ES-I3 (cell line): Measurements from ENCODE around the gene ST6GALNAC2.
"Not testable (repeated sequence)": the region's sequence is repeated elsewhere in the genome, so short reads cannot be mapped to it uniquely, and the experiment has no call there.

ENCODE experiments used
- H3K36me3 ChIP-seq: 2 replicates; pipeline ENCODE4 v1.6.1; 2013; ENCODE audit warnings: mild to moderate bottlenecking, low read length, control low read depth, moderate library complexity; ENCODE audit not compliant: insufficient read depth
- H3K4me1 ChIP-seq: 2 replicates; pipeline ENCODE4 v1.6.1; 2013; ENCODE audit warnings: mild to moderate bottlenecking, control low read depth, low read length; ENCODE audit not compliant: insufficient read depth
- H3K9ac ChIP-seq: 2 replicates; pipeline ENCODE4 v1.6.1; 2013; ENCODE audit warnings: low read depth, mild to moderate bottlenecking, low read length, moderate library complexity
- H3K9me3 ChIP-seq: 2 replicates; pipeline ENCODE4 v1.6.1; 2013; ENCODE audit warnings: mild to moderate bottlenecking, low read length, moderate library complexity; ENCODE audit not compliant: control insufficient read depth, insufficient read depth

The ST6GALNAC2 gene

DNA sequence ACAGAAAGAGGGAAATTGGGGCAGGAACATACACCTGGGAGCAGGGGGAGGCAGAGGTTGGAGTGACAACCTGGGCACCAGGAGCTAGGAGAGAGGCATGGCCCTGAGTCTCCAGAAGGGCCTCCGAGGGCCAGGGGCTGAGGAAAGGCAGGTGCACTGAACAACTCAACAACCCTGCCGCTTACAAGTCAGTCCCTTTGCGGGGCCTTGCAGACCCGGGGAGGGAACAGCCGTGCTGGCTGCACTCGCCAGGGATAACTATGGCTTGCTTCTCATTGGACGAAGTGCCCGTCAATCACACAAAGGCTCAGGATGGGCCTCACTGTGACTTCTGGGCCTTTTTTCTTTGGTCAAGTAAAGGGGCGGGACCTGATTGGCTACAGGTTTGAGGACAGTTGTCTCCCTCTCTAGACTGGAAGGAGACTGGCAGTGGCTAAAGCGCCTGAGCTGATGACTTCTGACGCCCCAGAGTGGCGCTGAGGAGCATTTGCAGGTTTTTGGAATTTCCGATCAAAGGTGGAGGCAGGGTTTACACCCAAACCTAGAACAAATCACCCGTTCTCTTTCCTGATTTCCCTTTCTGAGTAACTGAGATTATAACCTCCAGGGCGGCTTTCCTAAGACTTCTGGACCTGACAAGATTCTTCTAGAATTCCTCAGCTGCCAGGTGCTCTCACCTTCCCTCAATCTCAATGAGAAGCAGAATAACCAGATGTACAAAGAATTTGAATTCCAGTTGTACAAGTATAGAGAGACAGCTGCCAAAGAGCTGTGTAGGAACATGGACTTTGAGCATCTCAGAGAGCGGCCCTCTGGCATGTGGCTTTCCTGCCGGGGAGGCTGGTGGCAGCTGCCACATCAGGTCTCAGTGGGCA lies 27.6 kb upstream of the ST6GALNAC2 start:
- no peak overlapping the region for H3K9ac ChIP-seq
- no peaks in the 10 kb centered on the region; the same call in 1 of the 2 replicates for H3K4me1 ChIP-seq
- peaks cover 13% of the 10 kb centered on the region; the same call in 1 of the 2 replicates for H3K9me3 ChIP-seq
- H3K36me3 ChIP-seq: no peaks in the 10 kb centered on the region

DNA sequence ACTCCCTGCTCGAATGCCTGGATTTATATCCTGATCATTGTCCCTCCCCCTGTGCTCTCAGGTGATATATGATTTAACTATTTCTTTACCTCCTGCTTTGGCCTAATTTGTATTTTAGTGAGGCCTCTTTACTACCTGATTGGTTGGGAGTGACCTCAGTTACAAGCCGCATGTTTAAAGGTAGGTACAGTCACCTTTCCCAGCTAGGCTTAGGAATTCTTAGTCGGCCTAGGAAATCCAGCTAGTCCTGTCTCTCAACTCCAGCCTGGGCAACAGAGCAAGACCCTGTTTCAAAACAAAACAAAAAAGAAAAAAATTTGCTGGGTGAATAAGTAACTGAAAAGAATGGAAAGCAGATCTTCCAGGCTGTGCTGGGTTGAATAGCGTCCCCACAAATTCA lies 26.8 kb upstream of the ST6GALNAC2 start:
- H3K9me3 ChIP-seq: peaks cover 13% of the 10 kb centered on the region; the same call in 1 of the 2 replicates
- H3K36me3 ChIP-seq: no peaks in the 10 kb centered on the region
- no peaks in the 10 kb centered on the region; the same call in 1 of the 2 replicates for H3K4me1 ChIP-seq
- H3K9ac ChIP-seq: no peak overlapping the region

DNA sequence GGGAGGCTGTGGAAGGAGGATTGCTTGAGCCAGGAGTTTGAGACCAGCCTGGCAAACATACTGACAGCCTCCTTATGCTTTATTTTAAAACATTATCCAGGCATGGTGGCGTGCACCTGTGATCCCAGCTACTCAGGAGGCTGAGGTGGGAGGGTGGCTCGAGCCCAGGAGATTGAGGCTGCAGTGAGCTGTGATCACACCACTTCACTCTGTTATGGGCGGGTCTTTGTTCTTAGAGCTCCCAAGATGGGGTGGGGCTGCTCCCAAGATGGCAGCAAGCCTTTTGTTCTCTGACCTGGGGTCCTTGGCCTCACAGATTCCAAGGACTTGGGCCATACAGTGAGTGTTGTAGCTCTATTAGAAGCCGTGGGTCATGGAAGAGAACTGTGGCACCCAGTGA lies 26.1 kb upstream of the ST6GALNAC2 start:
- Histone ChIP-seq H3K9ac (no peak overlapping the region), H3K9me3 (peaks cover 13% of the 10 kb centered on the region; the same call in 1 of the 2 replicates), H3K36me3 (no peaks in the 10 kb centered on the region), H3K4me1 (no peaks in the 10 kb centered on the region; the same call in 1 of the 2 replicates)

DNA sequence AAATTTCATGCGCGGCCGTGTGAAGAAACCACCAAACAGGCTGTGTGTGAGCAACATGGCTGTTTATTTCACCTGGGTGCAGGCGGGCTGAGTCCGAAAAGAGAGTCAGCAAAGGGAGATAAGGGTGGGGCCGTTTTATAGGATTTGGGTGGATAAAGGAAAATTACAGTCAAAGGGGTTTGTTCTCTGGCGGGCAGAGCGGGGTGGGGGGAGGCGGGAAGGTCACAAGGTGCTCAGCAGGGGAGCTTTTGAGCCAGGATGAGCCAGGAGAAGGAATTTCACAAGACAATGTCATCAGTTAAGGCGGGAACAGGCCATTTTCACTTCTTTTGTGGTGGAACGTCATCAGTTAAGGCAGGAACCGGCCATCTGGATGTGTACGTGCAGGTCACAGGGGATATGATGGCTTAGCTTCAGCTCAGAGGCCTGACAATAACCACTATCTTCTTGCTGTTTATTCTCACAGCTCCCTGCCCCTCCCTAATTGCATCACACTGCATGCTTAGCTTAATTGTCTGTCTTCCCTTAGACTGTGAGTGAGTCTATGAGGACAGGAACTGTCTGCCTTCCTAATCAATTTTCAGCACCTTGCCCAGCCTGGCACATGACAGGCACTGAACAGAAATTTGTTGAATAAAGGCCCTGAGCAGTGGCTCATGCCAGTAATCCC lies 25.6 kb upstream of the ST6GALNAC2 start:
- not testable (repeated sequence) for H3K36me3 ChIP-seq, H3K4me1 ChIP-seq, H3K9ac ChIP-seq
- peaks cover 13% of the 10 kb centered on the region; the same call in 1 of the 2 replicates for H3K9me3 ChIP-seq

DNA sequence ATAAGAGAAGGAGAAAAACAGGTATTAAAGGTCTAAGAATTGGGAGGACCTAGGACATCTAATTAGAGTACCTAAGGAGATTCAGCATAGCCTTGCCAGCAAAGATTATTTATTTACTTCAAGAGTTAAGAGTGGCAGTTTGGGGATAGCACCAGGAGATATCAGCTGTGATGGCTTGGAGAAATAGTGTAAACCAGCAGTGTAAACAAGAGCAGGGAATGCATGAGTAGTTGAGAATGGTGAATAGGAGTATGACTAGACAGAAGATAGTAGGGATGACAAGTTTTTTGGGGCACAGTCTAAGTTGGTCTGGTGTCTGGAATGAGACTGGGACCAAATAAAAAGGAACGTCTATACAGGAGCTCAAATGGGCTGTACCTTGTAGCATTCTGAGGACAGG lies 21.0 kb upstream of the ST6GALNAC2 start:
- H3K4me1 ChIP-seq: peaks cover 10% of the 10 kb centered on the region
- H3K36me3 ChIP-seq, H3K9me3 ChIP-seq, H3K9ac ChIP-seq: not testable (repeated sequence)

DNA sequence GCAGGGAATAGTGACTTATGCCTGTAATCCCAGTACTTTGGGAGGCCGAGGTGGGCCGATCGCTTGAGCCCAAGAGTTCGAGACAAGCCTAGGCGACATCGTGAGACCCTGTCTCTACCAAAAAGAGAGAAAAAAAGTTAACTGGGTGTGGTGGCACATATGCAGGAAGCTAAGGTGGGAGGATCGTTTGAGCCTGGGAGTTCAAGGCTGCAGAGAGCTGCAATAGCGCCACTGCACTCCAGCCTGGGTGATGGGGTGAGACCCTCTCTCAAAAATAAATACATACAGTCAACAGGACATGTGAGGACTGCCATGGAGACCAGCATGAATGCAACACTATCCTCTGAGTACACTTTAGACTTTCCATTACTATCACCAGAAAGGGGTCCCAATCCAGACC lies 15.4 kb upstream of the ST6GALNAC2 start:
- Histone ChIP-seq H3K9me3 (peaks cover 5% of the 10 kb centered on the region; the same call in 1 of the 2 replicates), H3K36me3 (no peaks in the 10 kb centered on the region), H3K9ac (no peak overlapping the region), H3K4me1 (peaks cover 17% of the 10 kb centered on the region)

DNA sequence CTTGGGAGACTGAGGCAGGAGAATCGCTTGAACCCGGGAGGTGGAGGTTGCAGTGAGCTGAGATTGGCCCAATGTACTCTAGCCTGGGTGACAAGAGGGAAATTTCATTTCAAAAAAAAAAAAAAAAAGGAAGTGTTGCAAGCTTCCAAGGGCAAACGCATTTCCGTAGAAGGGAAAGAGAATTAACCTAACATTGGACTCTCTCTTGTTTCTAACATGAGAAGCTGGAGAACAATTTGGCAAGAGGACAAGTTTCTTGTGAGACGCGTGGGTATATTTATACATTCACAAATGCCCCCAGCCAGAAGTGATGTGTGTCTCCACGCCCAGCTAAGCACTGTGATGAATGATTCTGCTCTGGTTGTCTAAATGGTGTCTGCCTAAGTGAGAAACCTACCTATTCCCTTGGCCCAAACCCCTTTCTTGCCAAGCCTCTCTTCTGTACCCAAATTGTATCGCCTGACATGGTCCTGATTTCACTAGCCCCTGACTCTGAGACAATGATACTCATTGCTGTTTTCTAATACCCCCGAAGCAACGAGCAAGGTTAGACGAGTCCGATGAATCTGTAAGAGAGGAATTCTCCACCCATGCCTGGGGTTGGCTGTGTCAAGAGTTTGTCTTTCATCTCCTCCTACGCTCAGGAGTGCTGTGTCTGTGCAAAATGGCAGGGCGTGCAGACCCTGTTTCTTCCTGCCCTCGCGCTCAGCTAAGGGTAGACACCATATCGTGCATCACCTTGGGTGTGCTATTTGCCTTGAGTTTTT lies 14.2 kb upstream of the ST6GALNAC2 start:
- H3K9me3 ChIP-seq: peaks cover 5% of the 10 kb centered on the region; the same call in 1 of the 2 replicates
- no peaks in the 10 kb centered on the region for H3K36me3 ChIP-seq
- H3K4me1 ChIP-seq: peaks cover 11% of the 10 kb centered on the region
- H3K9ac ChIP-seq: no peak overlapping the region

DNA sequence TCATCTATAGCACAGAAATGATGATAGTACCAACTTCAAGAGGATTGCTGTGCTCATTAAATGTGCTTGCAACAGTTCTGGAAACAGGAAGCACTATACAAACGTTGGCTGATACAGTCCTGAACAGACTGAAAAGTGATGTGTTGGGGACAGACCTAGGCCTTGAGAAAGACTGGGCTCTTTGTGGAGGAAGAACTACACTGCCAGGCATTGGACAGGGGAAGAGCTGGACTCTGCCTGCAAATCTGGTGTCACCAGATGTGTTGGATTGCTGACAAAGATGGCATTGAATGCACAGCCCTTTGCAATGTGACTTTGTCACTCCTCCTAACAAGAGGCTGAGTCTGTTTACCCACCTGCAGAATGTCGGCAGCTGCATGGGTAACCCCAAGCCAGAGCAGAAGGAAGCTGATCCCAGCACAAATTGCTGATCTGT lies 12.4 kb upstream of the ST6GALNAC2 start:
- Histone ChIP-seq H3K36me3 (no peaks in the 10 kb centered on the region), H3K9ac (no peak overlapping the region), H3K4me1 (peaks cover 13% of the 10 kb centered on the region), H3K9me3 (peaks cover 4% of the 10 kb centered on the region; the same call in 1 of the 2 replicates)

DNA sequence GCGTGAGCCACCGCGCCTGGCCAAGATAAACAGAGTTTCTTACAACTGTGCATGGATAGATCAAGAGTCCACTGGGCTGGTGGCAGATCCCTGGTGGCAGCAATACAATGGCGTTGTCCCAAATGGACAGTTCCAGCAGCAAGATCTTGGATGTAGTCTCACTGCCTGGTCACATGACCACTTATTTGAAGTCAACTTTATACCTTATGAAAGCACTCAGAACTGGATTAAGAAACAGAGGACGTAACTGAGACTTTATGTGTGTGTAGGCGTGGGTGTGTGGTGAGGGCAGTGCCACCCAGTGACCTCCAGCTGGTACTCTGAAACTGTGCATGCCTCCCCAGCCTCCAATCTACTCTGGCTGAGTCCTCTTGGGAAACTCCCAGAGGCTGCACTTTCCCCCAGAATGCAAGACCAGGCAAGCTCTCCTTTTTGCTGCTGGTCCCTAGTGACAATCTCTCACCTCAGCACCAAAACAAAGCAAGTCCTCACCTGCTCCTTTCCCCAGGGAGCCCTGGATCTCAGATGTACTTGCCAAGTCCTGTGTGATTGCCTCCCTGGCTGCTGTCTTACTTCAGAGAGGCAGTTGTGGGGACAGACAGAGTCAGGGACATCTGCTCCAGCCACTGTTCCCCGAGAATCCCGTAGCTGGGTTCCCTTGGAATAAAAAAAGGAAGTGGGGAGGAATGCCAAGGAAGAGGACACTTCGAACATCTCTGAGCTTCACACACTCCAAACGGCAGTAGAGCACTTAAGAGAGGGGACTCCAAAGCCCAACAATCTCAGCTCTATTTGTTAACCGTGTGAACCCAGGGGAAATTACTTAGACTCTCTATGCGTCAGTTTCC lies 11.7 kb upstream of the ST6GALNAC2 start:
- H3K4me1 ChIP-seq: peaks cover 13% of the 10 kb centered on the region
- no peaks in the 10 kb centered on the region for H3K36me3 ChIP-seq
- H3K9ac ChIP-seq: no peak overlapping the region
- H3K9me3 ChIP-seq: no peaks in the 10 kb centered on the region

DNA sequence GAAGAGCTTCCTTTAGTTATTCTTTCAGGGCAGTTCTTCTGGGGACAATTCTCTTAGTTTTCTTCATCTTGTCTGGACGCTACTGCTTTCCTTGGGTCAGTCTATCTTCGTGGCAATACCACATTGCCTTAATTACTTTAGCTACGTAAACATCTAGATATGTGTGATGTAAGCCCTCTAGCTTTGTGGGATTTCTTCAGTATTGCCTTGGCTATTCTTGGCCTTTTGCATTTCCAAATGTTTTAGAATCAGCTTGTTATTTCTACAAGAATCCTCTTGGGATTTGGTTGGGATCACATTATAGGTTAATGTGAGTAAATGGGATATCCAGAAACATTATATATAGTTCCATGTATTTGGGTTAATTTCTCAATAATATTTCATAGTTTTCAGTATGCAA lies 9.0 kb upstream of the ST6GALNAC2 start:
- Histone ChIP-seq H3K9me3 (no peaks in the 10 kb centered on the region), H3K36me3 (no peaks in the 10 kb centered on the region), H3K4me1 (peaks cover 3% of the 10 kb centered on the region; the same call in 1 of the 2 replicates), H3K9ac (no peak overlapping the region)

DNA sequence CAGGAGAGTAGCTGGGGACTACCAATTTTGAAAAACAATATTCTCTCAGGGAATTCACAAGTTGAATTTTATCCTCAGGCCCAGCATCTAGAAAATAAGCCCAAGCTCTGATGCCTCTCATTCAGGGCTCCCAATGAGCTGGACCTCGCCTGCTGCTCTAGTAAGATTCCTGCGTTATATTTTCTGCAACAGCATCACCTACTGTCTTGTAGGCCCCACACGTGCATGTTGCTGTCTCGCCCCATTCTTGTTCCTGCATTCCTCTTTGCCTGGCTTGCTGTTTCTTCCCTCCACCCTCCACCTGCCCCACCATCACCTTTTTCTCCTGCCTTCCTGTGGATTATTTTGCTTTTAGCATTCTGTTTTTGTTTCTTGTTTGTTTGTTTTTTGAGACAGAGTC lies 8.3 kb upstream of the ST6GALNAC2 start:
- Histone ChIP-seq H3K4me1 (peaks cover 3% of the 10 kb centered on the region; the same call in 1 of the 2 replicates), H3K9ac (no peak overlapping the region)

GRCh38 chr17:76593384-76593826 lies 7.7 kb upstream of the ST6GALNAC2 start:
- Histone ChIP-seq H3K36me3 (no peaks in the 10 kb centered on the region), H3K9me3 (no peaks in the 10 kb centered on the region), H3K9ac (no peak overlapping the region), H3K4me1 (peaks cover 3% of the 10 kb centered on the region; the same call in 1 of the 2 replicates)

More for the DNA sequence above, 8.3 kb upstream of the ST6GALNAC2 start:
- Histone ChIP-seq H3K36me3 (no peaks in the 10 kb centered on the region), H3K9me3 (no peaks in the 10 kb centered on the region)

- Histone ChIP-seq H3K4me1 (peaks cover 5% of the 10 kb centered on the region), H3K36me3 (no peaks in the 10 kb centered on the region), H3K9ac (no peak overlapping the region), H3K9me3 (no peaks in the 10 kb centered on the region)
Measured at GRCh38 chr17:76588182-76588581, 2.5 kb upstream of the ST6GALNAC2 start.
